PFSK-1 (cell line): ENCODE measurements around the gene ZNF688.

ENCODE experiments used
- FOXP2 ChIP-seq: optimal IDR thresholded peaks from 2 replicates; pipeline ENCODE3; 2011; ENCODE audit warnings: borderline replicate concordance, control low read depth, inconsistent platforms; ENCODE audit not compliant: insufficient read depth; ENCODE audit errors: extremely low read length, extremely low read depth
- POLR2AphosphoS5 ChIP-seq: IDR thresholded peaks from 2 replicates; pipeline ENCODE4 v1.6.1; 2012; ENCODE audit warnings: low read depth, mild to moderate bottlenecking, control low read depth, low read length, moderate library complexity
- TAF1 ChIP-seq: IDR thresholded peaks from 2 replicates; pipeline ENCODE4 v1.6.1; 2012; ENCODE audit warnings: low read length, control low read depth, borderline replicate concordance; ENCODE audit not compliant: insufficient read depth
- TF ChIP-seq, protein P1 (sequence below), 2 experiments: IDR thresholded peaks; 2 replicates each; pipeline versions ENCODE4 v1.6.1 to v1.8.0; 2011 to 2012; ENCODE audit warnings: low read depth in 2 of 2, low read length in 2 of 2, control low read depth in 1 of 2, inconsistent platforms in 1 of 2, mild to moderate bottlenecking in 1 of 2, moderate library complexity in 1 of 2; ENCODE audit not compliant: insufficient read depth in 1 of 2

DNA sequence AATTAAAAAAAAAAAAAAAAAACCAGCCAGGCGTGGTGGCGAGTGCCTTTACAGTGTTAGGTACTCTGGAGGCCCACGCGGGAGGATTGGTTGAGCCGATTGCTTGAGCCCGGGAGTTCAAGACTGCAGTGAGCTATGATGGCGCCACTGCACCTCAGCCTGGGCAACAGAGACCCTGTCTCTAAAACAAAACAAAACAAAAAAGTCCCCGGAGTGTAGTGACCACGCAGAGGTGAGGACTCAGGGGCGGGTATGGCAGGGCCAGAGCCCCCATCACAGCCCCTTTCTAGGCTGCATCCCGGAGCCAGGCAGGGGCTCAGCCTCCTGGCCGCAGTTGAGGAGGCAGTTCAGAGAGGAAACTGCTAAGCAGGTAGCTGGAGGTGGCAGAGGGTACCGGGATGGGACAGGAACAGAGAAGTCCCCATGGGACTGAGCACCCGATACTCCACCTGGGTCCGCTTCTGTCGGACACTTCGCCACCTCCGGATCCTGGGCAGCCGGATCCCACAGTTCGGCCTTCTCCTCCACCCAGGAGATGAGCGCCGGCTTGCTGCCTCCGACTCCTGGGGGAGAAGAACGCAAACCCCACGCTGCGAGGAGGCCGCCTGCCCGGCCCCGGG lies 37.7 kb downstream of the ZNF688 start:
- no peak for TF ChIP-seq POLR2AphosphoS5
- TF ChIP-seq, protein P1, sequence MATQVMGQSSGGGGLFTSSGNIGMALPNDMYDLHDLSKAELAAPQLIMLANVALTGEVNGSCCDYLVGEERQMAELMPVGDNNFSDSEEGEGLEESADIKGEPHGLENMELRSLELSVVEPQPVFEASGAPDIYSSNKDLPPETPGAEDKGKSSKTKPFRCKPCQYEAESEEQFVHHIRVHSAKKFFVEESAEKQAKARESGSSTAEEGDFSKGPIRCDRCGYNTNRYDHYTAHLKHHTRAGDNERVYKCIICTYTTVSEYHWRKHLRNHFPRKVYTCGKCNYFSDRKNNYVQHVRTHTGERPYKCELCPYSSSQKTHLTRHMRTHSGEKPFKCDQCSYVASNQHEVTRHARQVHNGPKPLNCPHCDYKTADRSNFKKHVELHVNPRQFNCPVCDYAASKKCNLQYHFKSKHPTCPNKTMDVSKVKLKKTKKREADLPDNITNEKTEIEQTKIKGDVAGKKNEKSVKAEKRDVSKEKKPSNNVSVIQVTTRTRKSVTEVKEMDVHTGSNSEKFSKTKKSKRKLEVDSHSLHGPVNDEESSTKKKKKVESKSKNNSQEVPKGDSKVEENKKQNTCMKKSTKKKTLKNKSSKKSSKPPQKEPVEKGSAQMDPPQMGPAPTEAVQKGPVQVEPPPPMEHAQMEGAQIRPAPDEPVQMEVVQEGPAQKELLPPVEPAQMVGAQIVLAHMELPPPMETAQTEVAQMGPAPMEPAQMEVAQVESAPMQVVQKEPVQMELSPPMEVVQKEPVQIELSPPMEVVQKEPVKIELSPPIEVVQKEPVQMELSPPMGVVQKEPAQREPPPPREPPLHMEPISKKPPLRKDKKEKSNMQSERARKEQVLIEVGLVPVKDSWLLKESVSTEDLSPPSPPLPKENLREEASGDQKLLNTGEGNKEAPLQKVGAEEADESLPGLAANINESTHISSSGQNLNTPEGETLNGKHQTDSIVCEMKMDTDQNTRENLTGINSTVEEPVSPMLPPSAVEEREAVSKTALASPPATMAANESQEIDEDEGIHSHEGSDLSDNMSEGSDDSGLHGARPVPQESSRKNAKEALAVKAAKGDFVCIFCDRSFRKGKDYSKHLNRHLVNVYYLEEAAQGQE (IDR thresholded peaks at IDR 0.05; ENCODE audit: insufficient read depth in 1 of 2, low read depth in 2 of 2, low read length in 2 of 2) = no peak
- no peak for TF ChIP-seq TAF1
- no peak for TF ChIP-seq FOXP2
